WTC11 (cell line): ENCODE results near the gene PSMD1.

Experiments
- GRHL2 ChIP-seq: fragments of 250-450 bp; sonication (Bioruptor Pico); IDR thresholded peaks from 2 replicates; pipeline ENCODE4 v1.8.0; 2022; ENCODE audit warnings: mild to moderate bottlenecking, moderate library complexity; ENCODE audit not compliant: insufficient replicate concordance, severe bottlenecking
- MAX ChIP-seq: sonication (generic); formaldehyde crosslinking; IDR thresholded peaks from 2 replicates; pipeline ENCODE4 v1.8.0; 2022; ENCODE audit warnings: mild to moderate bottlenecking, missing genetic modification reagents
- NR2C2 ChIP-seq: sonication (generic); formaldehyde crosslinking; IDR thresholded peaks from 2 replicates; pipeline ENCODE4 v1.8.0; 2022; ENCODE audit warnings: mild to moderate bottlenecking, missing genetic modification reagents
- NR3C1 ChIP-seq: sonication (generic); formaldehyde crosslinking; conservative IDR thresholded peaks from 2 replicates; pipeline ENCODE4 v1.8.1; 2023; ENCODE audit warnings: low read depth, mild to moderate bottlenecking, missing genetic modification reagents
- TF ChIP-seq, protein P1 (sequence below): sonication (generic); formaldehyde crosslinking; IDR thresholded peaks from 2 replicates; pipeline ENCODE4 v1.8.1; 2023; ENCODE audit warnings: mild to moderate bottlenecking, missing genetic modification reagents
- TF ChIP-seq, protein P2 (sequence below): fragments of 200-600 bp; IDR thresholded peaks from 2 replicates; pipeline ENCODE4 v1.8.0; 2022; ENCODE audit warnings: antibody characterized with exemption

- TF ChIP-seq, protein P1, sequence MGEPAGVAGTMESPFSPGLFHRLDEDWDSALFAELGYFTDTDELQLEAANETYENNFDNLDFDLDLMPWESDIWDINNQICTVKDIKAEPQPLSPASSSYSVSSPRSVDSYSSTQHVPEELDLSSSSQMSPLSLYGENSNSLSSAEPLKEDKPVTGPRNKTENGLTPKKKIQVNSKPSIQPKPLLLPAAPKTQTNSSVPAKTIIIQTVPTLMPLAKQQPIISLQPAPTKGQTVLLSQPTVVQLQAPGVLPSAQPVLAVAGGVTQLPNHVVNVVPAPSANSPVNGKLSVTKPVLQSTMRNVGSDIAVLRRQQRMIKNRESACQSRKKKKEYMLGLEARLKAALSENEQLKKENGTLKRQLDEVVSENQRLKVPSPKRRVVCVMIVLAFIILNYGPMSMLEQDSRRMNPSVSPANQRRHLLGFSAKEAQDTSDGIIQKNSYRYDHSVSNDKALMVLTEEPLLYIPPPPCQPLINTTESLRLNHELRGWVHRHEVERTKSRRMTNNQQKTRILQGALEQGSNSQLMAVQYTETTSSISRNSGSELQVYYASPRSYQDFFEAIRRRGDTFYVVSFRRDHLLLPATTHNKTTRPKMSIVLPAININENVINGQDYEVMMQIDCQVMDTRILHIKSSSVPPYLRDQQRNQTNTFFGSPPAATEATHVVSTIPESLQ (CRISPR knock-in tag), result no peak
- TF ChIP-seq NR3C1 (CRISPR knock-in tag) (no peak), MAX (CRISPR knock-in tag) (no peak), GRHL2 (CRISPR knock-in tag) (no peak), NR2C2 (CRISPR knock-in tag) (no peak)
- TF ChIP-seq, protein P2, sequence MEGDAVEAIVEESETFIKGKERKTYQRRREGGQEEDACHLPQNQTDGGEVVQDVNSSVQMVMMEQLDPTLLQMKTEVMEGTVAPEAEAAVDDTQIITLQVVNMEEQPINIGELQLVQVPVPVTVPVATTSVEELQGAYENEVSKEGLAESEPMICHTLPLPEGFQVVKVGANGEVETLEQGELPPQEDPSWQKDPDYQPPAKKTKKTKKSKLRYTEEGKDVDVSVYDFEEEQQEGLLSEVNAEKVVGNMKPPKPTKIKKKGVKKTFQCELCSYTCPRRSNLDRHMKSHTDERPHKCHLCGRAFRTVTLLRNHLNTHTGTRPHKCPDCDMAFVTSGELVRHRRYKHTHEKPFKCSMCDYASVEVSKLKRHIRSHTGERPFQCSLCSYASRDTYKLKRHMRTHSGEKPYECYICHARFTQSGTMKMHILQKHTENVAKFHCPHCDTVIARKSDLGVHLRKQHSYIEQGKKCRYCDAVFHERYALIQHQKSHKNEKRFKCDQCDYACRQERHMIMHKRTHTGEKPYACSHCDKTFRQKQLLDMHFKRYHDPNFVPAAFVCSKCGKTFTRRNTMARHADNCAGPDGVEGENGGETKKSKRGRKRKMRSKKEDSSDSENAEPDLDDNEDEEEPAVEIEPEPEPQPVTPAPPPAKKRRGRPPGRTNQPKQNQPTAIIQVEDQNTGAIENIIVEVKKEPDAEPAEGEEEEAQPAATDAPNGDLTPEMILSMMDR, result no peak
Measured at GRCh38 chr2:231034291-231034882, 22.3 kb upstream of the PSMD1 start.
